ENCODE data around the gene ZNF280B. TPM values are rescaled to one million over a fixed set of nuclear protein-coding genes. Genes with fewer than 3 reads are reported as not detected.

The ZNF280B gene, protein sequence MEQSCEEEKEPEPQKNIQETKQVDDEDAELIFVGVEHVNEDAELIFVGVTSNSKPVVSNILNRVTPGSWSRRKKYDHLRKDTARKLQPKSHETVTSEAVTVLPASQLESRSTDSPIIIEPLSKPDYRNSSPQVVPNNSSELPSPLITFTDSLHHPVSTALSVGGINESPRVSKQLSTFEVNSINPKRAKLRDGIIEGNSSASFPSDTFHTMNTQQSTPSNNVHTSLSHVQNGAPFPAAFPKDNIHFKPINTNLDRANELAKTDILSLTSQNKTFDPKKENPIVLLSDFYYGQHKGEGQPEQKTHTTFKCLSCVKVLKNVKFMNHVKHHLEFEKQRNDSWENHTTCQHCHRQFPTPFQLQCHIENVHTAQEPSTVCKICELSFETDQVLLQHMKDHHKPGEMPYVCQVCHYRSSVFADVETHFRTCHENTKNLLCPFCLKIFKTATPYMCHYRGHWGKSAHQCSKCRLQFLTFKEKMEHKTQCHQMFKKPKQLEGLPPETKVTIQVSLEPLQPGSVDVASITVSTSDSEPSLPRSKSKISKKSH
- total RNA-seq (1 to 10 TPM; 1.4 to 1.7 (median 1.5) TPM), polyA plus RNA-seq (0.59 TPM)
- long read RNA-seq, donor 1, partial matches to known transcripts, result 0 of 1 reads
- long read RNA-seq, donor 1, other reads (novel, unspliced or antisense), result 1 of 1 reads
- long read RNA-seq, donor 2, result 0 reads
- long read RNA-seq, donor 3, partial matches to known transcripts, result 0 of 1 reads
- long read RNA-seq, donor 3, other reads (novel, unspliced or antisense), result 1 of 1 reads
- long read RNA-seq, donor 4, result 0 reads

- Histone ChIP-seq H3K4me1 (ENCODE audit: control insufficient read depth, insufficient read depth, low read length) (no peaks in the 10 kb centered on the region), H3K9me3 (ENCODE audit: control insufficient read depth, low read length) (no peaks in the 10 kb centered on the region), H3K27ac (ENCODE audit: low read length) (no peak within 1 kb of the TSS), H3K4me3 (ENCODE audit: low read length) (peak within 1 kb of the TSS; percentile 43), H3K27me3 (ENCODE audit: control insufficient read depth, insufficient read depth) (no peaks in the 10 kb centered on the region)
- ATAC-seq, result peak; percentile 94 to 98
- 3% methylated on average over 72 of the region's 72 CpGs for WGBS
- DNase-seq, result peak; percentile 67 to 87 (median 83)
- intact Hi-C loops (cut with DNase I), result no loop called here
Measured at GRCh38 chr22:22508274-22509176, at the start of gene ZNF280B. Gene ZNF280B (minus strand): TSS chr22:22508742. CDS start chr22:22489398, 19,344 bp downstream.

GRCh38 chr22:22556995-22557925 is 48.7 kb upstream of the ZNF280B start:
- ATAC-seq (no peak), DNase-seq (no peak)
- whole genome bisulfite sequencing, result 93% methylated on average over 38 of the region's 38 CpGs
- no peak overlapping the region for H3K4me3 ChIP-seq (ENCODE audit: low read length)
- H3K4me1 ChIP-seq (ENCODE audit: control insufficient read depth, insufficient read depth, low read length), result no peaks in the 10 kb centered on the region
- no peaks in the 10 kb centered on the region for H3K27me3 ChIP-seq (ENCODE audit: control insufficient read depth, insufficient read depth)
- intact Hi-C loops (cut with DNase I), result no loop called here
- H3K9me3 ChIP-seq (ENCODE audit: control insufficient read depth, low read length), result no peaks in the 10 kb centered on the region
- no peak overlapping the region for H3K27ac ChIP-seq (ENCODE audit: low read length)

- Histone ChIP-seq H3K27me3 (ENCODE audit: control insufficient read depth, insufficient read depth) (no peaks in the 10 kb centered on the region), H3K27ac (ENCODE audit: low read length) (no peak overlapping the region), H3K9me3 (ENCODE audit: control insufficient read depth, low read length) (no peaks in the 10 kb centered on the region), H3K4me1 (ENCODE audit: control insufficient read depth, insufficient read depth, low read length) (no peaks in the 10 kb centered on the region), H3K4me3 (ENCODE audit: low read length) (no peak overlapping the region)
- WGBS, result 90% methylated on average over 14 of the region's 14 CpGs
- intact Hi-C loops (cut with DNase I), result no loop called here
- DNase-seq (no peak), ATAC-seq (no peak)
Measured at GRCh38 chr22:22556578-22556977, 48.0 kb upstream of the ZNF280B start.

DNA sequence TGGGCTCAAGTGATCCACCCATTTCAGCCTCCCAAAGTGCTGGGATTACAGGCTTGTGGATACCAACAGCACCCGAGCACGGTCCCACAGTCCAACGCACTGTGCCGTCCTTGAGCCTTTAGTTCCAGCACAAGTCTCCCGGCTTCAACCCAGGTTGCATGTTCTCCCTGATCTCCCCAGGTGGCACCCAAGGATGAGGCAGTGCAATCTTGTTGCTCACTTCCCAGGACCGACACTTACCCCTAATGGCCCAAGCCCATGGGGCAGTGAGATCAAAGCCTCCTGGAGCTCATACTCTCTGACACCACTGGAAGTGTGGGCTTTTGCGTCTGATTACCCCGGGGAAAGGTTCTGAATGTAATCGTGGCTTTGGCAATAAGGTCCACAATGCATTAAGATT is 47.1 kb upstream of the ZNF280B start:
- ATAC-seq (no peak), DNase-seq (no peak)
- 92% methylated on average over 9 of the region's 9 CpGs for WGBS
- no peaks in the 10 kb centered on the region for H3K9me3 ChIP-seq (ENCODE audit: control insufficient read depth, low read length)
- no peaks in the 10 kb centered on the region for H3K27me3 ChIP-seq (ENCODE audit: control insufficient read depth, insufficient read depth)
- no peak overlapping the region for H3K4me3 ChIP-seq (ENCODE audit: low read length)
- intact Hi-C loops (cut with DNase I), result no loop called here
- H3K4me1 ChIP-seq (ENCODE audit: control insufficient read depth, insufficient read depth, low read length), result no peaks in the 10 kb centered on the region
- H3K27ac ChIP-seq (ENCODE audit: low read length), result no peak overlapping the region

DNA sequence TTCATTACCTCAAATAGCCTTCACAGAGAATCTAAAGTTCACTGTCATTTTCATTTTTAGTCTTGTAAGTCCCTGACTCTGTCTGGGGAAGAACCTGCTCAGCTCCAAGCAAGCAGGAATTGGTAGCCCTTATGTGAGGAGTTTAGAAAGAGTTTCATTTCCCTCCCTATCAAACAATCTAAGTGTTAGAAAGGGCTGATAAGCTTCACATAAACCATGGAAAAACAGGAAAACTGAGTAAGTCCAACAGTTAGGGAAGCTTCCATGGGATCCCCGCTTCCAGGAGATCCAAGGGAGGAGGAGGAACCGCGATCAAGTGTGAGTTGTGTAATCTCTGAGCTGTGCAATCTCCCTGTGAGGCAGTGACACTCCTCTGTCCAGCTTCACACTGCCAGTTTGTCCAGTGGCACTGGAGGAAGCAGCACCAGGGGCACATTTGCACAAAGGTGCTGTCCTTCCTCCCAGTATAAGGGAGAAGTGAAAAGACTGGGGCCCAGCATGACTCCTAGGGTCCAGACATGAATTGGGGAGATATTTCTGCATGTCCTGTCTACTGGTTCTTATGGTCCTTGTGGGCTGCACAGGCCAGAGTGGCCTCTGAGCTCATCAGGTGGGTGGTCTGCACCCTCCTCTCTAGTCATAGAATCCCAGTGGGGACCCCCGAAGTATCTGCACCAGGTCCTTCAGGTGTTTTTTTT is 46.2 kb upstream of the ZNF280B start:
- H3K27ac ChIP-seq (ENCODE audit: low read length), result no peak overlapping the region
- H3K9me3 ChIP-seq (ENCODE audit: control insufficient read depth, low read length), result no peaks in the 10 kb centered on the region
- intact Hi-C loops (cut with DNase I), result no loop called here
- 66% methylated on average over 4 of the region's 4 CpGs for WGBS
- H3K27me3 ChIP-seq (ENCODE audit: control insufficient read depth, insufficient read depth), result no peaks in the 10 kb centered on the region
- ATAC-seq, result no peak
- no peak for DNase-seq
- no peak overlapping the region for H3K4me3 ChIP-seq (ENCODE audit: low read length)
- H3K4me1 ChIP-seq (ENCODE audit: control insufficient read depth, insufficient read depth, low read length), result no peaks in the 10 kb centered on the region

DNA sequence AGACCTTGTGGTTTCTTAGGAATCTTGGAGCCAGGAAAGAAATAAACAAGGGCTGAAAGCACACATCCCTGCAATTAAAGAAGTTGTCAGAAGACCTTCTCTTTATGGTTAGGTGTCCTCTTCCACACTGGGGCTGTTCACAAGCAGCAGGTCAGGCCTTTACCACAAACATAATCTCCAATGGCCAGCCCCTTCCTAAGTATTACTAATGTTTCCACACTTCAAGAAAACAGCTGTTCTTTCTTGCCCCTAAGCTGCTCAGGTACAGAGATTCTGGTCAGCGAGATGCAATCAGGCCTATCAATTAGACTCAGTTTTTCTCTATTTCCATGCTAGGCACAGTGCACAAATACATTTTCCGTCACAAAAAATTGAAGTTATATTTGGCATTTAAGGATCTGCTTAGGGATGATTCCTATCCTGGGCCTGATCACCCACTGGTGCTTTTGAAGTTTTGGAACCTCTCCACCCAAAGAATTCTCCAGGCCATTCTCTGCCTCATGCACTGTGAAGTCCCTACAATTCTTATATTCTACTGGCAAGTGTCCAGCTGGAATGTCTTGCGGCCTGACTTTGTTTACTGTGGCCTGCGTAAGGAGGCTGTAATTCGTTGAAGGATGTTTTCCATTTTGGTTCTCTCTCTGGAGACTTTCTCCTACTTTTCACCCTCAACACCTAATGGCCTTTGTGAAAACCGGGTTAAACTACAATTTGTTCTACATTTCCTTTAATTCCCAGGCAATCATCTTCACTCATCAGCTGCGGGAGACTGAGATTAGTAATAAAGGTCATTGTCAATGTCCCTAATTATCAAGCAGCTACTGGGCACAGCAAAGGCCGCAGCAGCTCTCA is 45.4 kb upstream of the ZNF280B start:
- H3K4me1 ChIP-seq (ENCODE audit: control insufficient read depth, insufficient read depth, low read length), result no peaks in the 10 kb centered on the region
- intact Hi-C loops (cut with DNase I), result no loop called here
- DNase-seq (no peak), ATAC-seq (no peak)
- no peak overlapping the region for H3K27ac ChIP-seq (ENCODE audit: low read length)
- 50% methylated on average over 8 of the region's 8 CpGs for WGBS
- no peak overlapping the region for H3K4me3 ChIP-seq (ENCODE audit: low read length)
- no peaks in the 10 kb centered on the region for H3K27me3 ChIP-seq (ENCODE audit: control insufficient read depth, insufficient read depth)
- H3K9me3 ChIP-seq (ENCODE audit: control insufficient read depth, low read length), result no peaks in the 10 kb centered on the region

GRCh38 chr22:22553141-22553540 is 44.6 kb upstream of the ZNF280B start:
- 93% methylated on average over 1 of the region's 1 CpG for whole genome bisulfite sequencing
- H3K4me3 ChIP-seq (ENCODE audit: low read length), result no peak overlapping the region
- no peaks in the 10 kb centered on the region for H3K4me1 ChIP-seq (ENCODE audit: control insufficient read depth, insufficient read depth, low read length)
- no peak for DNase-seq
- intact Hi-C loops (cut with DNase I), result no loop called here
- ATAC-seq, result no peak
- H3K9me3 ChIP-seq (ENCODE audit: control insufficient read depth, low read length), result no peaks in the 10 kb centered on the region
- H3K27me3 ChIP-seq (ENCODE audit: control insufficient read depth, insufficient read depth), result no peaks in the 10 kb centered on the region
- no peak overlapping the region for H3K27ac ChIP-seq (ENCODE audit: low read length)

- no peak overlapping the region for H3K4me3 ChIP-seq (ENCODE audit: low read length)
- H3K27me3 ChIP-seq (ENCODE audit: control insufficient read depth, insufficient read depth), result no peaks in the 10 kb centered on the region
- H3K9me3 ChIP-seq (ENCODE audit: control insufficient read depth, low read length), result no peaks in the 10 kb centered on the region
- no peak for DNase-seq
- intact Hi-C loops (cut with DNase I), result no loop called here
- no peaks in the 10 kb centered on the region for H3K4me1 ChIP-seq (ENCODE audit: control insufficient read depth, insufficient read depth, low read length)
- ATAC-seq, result no peak
- 51% methylated on average over 4 of the region's 4 CpGs for WGBS
- H3K27ac ChIP-seq (ENCODE audit: low read length), result no peak overlapping the region
Measured at GRCh38 chr22:22552630-22553029, 44.1 kb upstream of the ZNF280B start.

GRCh38 chr22:22550789-22551434 is 42.4 kb upstream of the ZNF280B start:
- intact Hi-C loops (cut with DNase I), result no loop called here

More at GRCh38 chr22:22550789-22551434, 42.4 kb upstream of the ZNF280B start:
- Histone ChIP-seq H3K4me1 (ENCODE audit: control insufficient read depth, insufficient read depth, low read length) (no peaks in the 10 kb centered on the region), H3K27me3 (ENCODE audit: control insufficient read depth, insufficient read depth) (no peaks in the 10 kb centered on the region), H3K4me3 (ENCODE audit: low read length) (no peak overlapping the region), H3K27ac (ENCODE audit: low read length) (no peak overlapping the region), H3K9me3 (ENCODE audit: control insufficient read depth, low read length) (no peaks in the 10 kb centered on the region)
- DNase-seq (no peak), ATAC-seq (no peak)
- WGBS, result 81% methylated on average over 8 of the region's 8 CpGs

Data from right cardiac atrium (tissue), 5 donors.